LNCAP (cell line): ENCODE measurements around the gene PAFAH1B2.

Source experiments
- CTCF ChIP-seq: fragments of 450-650 bp; IDR thresholded peaks from 2 replicates; pipeline ENCODE4 v1.5.1; 2017; ENCODE audit warnings: mild to moderate bottlenecking

The PAFAH1B2 gene

DNA sequence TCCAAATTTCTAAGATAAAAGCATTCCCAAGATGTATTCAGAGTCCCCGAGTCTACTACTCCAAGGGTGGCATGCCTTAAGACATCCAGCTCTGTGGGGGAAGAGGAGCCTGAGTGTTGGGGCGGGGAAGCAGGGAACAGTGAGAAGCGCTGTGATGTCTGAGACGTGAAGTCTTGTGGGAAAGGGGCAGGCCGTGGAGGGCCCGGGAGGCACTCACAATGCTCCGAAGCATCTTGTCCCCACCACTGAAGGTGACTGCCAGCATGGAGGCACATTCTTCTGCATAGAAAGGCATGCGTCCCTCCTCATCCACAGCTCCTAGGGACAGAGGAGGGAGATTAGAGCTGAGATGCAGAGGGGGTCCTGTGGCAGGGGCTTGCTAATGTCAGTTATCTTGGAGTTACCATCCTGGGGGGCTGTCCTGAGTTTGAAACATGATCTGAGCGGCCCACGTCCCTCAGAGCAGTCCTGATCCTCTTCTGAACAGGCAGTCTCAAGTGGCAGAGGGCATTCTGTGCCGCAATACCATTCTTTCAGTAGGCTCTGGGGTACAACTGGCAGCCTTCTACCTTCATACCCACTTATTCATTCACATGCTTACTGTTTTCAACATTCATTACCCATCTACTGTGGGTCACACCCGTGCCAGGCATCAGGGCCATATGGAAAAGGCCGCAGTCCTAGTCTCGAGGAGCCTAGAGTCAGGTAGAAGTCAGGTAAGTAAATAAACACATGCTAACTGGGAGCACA is 79.1 kb downstream of the PAFAH1B2 start:
- TF ChIP-seq CTCF: no peak

- no peak for TF ChIP-seq CTCF
Observed at GRCh38 chr11:117223741-117224689, 79.9 kb downstream of the PAFAH1B2 start.

DNA sequence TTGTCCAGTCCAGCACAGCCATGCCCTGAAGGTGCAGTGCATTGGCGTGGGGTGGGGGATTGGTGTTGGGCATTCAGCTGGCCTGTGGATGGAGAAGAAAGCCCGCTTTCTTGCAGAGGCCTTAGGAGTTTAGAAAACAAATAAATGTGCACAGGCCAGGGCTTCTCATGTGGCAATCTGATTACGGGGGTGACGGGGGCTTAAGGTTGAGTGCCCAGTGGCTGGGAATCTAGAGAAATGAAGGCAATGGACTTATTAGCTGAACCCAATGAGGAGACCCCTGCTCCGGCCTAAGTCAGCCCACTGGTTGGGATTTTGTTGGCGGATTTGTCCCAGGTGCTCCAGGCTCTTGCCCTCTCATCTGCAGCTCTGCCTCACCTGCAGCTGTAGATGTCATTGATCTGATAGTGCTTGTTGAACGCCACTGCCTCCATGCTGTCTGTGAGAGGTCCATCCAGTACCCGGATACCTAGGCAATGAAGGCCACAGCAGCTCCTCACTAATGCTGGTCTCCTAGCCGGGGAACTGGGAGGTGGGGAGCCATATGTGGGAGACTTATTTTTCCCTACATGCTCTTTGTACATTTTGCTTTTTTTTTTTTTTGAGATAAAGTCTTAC is 81.6 kb downstream of the PAFAH1B2 start:
- no peak for TF ChIP-seq CTCF
